ENCODE data around the gene ENG. TPM values are rescaled to one million over a fixed set of nuclear protein-coding genes. Genes with fewer than 3 reads are reported as not detected.

Gene ENG
- total RNA-seq, 4 donors from 2014 or later = 34.3 to 200 (median 120) TPM

DNA sequence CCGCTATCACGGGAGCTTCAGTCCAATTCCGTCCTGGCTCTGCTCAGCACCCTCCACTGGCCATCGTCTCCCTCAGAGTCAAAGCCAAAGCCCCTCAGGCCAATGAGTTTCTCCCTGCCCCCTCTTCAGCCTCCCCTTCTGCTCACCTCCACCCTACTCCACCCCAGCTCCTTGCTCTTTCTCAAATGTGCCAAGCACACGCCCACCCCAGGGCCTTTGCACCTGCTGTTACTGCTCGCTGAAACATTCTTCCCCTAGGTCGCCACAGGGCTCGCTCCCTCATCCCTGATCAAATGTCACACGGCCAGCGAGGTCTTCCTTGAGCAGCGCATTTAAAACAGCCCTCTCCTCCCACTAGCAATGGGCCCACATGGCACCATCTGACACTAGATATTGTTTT is 6.3 kb upstream of the ENG start:
- TF ChIP-seq, protein P1, sequence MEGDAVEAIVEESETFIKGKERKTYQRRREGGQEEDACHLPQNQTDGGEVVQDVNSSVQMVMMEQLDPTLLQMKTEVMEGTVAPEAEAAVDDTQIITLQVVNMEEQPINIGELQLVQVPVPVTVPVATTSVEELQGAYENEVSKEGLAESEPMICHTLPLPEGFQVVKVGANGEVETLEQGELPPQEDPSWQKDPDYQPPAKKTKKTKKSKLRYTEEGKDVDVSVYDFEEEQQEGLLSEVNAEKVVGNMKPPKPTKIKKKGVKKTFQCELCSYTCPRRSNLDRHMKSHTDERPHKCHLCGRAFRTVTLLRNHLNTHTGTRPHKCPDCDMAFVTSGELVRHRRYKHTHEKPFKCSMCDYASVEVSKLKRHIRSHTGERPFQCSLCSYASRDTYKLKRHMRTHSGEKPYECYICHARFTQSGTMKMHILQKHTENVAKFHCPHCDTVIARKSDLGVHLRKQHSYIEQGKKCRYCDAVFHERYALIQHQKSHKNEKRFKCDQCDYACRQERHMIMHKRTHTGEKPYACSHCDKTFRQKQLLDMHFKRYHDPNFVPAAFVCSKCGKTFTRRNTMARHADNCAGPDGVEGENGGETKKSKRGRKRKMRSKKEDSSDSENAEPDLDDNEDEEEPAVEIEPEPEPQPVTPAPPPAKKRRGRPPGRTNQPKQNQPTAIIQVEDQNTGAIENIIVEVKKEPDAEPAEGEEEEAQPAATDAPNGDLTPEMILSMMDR (IDR thresholded peaks at IDR 0.05) = no peak
- DNase-seq (ENCODE audit: low spot score) (no peak), ATAC-seq (ENCODE audit: low FRiP score) (no peak)

DNA sequence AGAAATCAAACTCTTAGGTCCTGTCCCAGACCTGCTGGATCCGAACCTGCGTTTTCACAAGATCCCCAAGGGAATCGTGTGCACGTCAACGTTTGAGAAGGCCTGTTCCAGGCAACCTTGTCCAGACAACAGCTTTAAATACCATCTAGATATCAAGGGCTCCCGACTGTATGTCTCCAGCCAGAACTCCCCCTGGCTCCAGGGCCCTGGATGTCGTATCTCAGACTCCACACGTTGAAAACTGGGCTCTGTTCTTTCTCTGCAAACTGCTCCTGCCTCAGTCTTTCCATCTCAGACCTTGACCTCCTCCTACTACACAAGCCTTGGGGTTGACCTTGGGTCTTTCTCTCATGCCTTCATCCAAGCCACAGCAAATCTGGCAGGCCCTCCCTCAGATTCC is 5.8 kb upstream of the ENG start:
- TF ChIP-seq, protein P1 (IDR thresholded peaks at IDR 0.05) = no peak
- ATAC-seq (ENCODE audit: low FRiP score) = no peak
- DNase-seq (ENCODE audit: low spot score) = no peak

DNA sequence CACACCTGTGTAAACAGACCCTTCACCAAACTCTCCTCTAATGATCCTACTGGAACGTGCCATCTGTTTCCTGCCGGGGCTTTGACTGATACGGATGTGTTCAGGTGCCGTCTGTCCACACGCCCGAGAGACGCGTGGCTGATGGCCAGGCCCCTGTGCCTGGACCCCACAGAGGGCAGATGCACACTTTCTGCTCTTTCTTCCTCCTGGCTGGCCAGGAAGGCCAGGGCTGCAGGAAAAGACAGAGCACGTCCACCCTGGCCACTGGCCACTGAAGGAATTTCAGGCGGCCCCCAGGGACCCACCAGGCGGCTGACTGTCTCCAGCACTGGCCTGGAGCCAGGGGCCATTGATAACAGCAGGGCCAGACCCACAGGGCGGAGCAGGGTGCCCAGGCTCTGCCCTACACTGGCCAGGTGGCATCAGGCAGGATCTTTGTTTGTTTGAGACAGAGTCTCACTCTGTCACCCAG is 3.6 kb upstream of the ENG start:
- DNase-seq (ENCODE audit: low spot score) (no peak), ATAC-seq (ENCODE audit: low FRiP score) (no peak)
- TF ChIP-seq, protein P1 (IDR thresholded peaks at IDR 0.05) = no peak

DNA sequence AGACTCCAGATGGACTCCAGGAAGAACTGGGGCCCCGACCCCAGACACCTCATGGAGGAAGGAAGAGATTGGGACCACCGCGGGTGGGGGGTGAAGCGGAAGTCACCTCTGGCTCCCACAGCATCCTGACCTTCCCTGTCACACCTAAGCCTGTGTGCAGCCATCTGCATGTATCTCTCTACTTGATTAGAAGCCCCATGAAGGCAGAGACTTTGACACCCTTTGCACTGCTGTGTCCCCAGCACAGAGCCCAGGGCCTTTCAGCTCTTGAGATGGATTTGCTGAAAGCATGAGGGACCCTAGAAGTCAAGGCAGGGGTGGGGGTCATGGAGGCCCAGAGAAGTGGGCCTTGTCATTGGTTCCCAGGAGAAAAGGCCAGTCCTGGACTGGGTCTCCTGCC is 2.8 kb upstream of the ENG start:
- DNase-seq (ENCODE audit: low spot score) (no peak), ATAC-seq (ENCODE audit: low FRiP score) (no peak)
- TF ChIP-seq, protein P1 (IDR thresholded peaks at IDR 0.05) = no peak

DNA sequence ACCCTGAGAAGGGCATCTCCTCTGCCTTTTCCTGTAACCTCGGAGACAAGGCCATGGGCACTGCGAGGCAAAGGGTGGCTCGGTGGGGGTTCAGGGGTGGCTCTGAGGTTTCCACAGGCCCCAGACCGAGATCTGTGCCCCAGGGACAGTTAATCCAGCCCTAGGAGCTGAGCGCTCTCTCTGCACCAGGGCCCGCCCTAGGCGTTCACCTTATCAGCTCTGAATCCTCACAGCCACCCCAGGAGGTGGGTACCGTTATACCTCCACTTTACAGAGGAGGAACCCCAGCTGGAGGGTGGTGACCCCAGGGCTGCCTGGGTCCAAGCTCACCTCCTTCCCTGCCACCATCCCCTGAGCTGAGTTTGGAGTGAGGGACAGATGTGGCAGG is 2.3 kb upstream of the ENG start:
- TF ChIP-seq, protein P1 (IDR thresholded peaks at IDR 0.05) = no peak
- no peak for DNase-seq (ENCODE audit: low spot score)
- ATAC-seq (ENCODE audit: low FRiP score) = no peak

DNA sequence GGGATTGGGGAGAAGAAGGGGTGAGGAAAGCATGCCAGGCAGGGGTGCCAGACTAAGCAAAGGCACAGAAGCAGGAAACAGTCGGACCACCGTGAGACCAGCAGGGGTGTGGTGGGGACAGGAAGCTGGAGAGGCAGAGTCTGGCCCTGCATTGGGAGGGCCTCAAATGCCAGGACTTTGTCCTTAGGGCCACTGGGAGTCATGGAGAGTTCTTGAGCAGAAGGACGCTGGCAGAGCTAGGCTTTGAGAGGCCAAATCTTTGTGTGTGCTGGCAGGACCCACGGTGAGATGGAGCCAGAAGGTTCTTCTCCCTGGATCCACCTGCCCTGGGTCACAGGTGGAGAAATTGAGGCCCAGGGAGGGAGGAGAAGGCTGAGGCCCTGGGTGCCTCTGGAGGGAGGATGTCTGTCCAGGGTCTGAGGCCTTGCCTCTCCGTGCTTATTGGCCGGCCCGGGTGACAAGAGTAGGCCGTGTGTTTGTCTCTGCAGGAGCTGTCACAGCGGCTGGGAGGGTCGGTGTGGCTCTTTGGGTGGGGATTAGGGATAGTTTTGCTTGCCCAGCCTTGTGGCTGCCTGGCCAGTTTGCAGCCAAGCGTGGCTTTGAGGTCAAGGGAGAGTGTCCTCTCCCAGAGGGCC is 1.8 kb upstream of the ENG start:
- DNase-seq (ENCODE audit: low spot score) (no peak), ATAC-seq (ENCODE audit: low FRiP score) (no peak)
- TF ChIP-seq, protein P1 (IDR thresholded peaks at IDR 0.05) = no peak

DNA sequence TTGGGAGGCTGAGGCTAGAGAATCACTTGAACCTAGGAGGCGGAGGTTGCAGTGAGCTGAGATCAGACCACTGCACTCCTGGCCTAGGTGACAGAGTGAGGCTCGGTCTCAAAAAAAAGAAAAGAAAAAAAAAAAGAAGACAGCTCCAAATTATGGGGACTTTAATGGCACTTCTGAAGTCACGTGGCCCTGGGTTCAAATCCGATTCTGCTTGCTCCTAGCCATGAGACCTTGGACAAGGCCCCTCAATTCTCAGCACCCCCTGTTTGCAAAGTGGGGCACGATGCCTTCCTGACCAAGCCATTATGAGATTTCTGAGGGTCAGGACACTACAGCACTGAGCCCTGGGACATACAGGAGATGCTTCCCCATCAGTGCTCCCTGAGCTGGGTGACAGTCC is 1.1 kb upstream of the ENG start:
- no peak for ATAC-seq (ENCODE audit: low FRiP score)
- no peak for DNase-seq (ENCODE audit: low spot score)
- TF ChIP-seq, protein P1 (IDR thresholded peaks at IDR 0.05) = no peak
